Activated naive CD8-positive, alpha-beta T cell treated with anti-CD3 and anti-CD28 coated beads, Interleukin-2, amount 10 ng/mL, durations not matched to agents 7 days and 5 days (primary cell): ENCODE results near the gene FCN3. TPM values are rescaled to one million over a fixed set of nuclear protein-coding genes. Genes with fewer than 3 reads are reported as not detected.
"Not testable (repeated sequence)": the region's sequence is repeated elsewhere in the genome, so short reads cannot be mapped to it uniquely, and the experiment has no call there.

Experiments used
- ATAC-seq: fragments of 150-1000 bp; cut with Tn5 transposase; one replicate; pipeline ENCODE4 v1.10.0; 2021; ENCODE audit warnings: low read depth, moderate library complexity
- POLR2A ChIA-PET: fragments of 350-600 bp; sonication (Branson Sonifier 250); formaldehyde crosslinking; loops from one replicate; lab custom pipeline; 2021; ENCODE audit warnings: antibody characterized with exemption; lab: Charles Lee
- DNase-seq: peaks from one replicate; pipeline ENCODE4 v3.0.0; 2021
- H3K27ac Mint-ChIP-seq: one replicate; pipeline ENCODE4 v1.8.0; 2022; ENCODE audit warnings: mild to moderate bottlenecking, mixed read lengths
- H3K27me3 Mint-ChIP-seq: one replicate; pipeline ENCODE4 v1.8.0; 2022; ENCODE audit warnings: mild to moderate bottlenecking, moderate library complexity, mixed read lengths
- H3K36me3 Mint-ChIP-seq: one replicate; pipeline ENCODE4 v1.8.0; 2021; ENCODE audit warnings: mild to moderate bottlenecking, mixed read lengths
- H3K4me1 Mint-ChIP-seq: one replicate; pipeline ENCODE4 v1.8.0; 2021; ENCODE audit warnings: mixed read lengths
- H3K4me3 Mint-ChIP-seq: one replicate; pipeline ENCODE4 v1.8.0; 2022; ENCODE audit warnings: mild to moderate bottlenecking, moderate library complexity, mixed read lengths
- H3K9me3 Mint-ChIP-seq: one replicate; pipeline ENCODE4 v1.8.0; 2021; ENCODE audit warnings: mixed read lengths
- total RNA-seq, 2 experiments: library from RNA; stranded (reverse); gene quantifications; one replicate each; pipeline ENCODE4 v1.2.3, GENCODE V29; 2021

The FCN3 gene
- total RNA-seq, 2 experiments from 2014 or later: not detected

DNA sequence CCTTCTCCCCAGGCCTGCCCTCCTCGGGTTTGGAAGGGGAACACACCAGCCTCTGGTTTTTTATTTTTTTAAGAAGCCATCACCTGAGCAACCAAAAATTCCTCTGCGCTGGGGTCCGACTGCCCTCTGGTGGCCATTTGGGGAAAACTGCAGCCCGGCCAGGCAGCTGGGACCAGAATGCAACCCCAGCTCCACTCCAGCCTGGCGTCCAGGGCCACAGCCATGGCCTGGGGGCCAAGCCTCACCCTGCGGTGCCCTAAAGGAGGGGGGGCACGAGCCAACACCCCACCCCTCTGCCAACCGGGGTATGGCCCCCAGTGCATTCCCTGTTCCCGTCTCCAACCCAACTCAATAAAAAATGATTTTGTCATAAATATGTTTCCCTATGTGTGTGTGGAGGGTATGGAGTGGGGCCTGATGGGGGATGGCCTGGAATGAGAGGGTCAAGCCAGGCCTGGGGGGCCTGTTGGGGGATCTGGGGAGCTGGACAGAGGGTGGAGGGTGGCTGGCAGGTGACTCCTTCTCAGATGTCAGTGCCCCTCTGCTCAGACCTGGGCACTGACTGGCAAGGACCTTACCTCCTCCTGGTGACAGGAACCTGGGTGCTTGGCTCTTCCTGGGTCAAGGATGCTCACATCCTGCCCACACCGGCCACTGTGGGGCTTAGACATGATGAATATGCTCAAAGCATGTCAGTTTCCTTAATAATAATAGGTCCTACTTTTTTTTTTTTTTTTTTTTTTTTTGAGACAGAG, 21.0 kb upstream of the FCN3 start:
- Mint-ChIP-seq H3K27ac (no peak overlapping the region), H3K4me3 (no peak overlapping the region)

DNA sequence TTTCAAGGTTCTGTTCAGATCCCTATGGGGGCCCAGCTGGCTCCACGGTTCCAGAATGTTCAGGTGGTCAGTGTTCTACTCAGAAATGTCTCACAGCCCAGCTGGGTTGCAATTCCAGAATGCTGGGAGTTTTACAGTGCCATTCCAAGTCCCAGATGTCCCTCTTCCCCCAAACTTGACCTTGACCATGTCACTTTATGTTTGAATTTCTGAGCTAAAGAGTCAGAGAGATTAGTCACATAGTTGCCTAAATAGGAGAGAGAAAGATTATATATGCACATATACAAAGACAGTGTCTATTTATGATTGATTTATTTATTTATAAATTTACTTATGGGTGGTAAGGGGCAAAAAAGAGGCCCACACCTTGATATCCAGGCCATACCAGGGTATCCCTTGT, 20.3 kb upstream of the FCN3 start:
- Mint-ChIP-seq H3K9me3 (no peaks in the 10 kb centered on the region), H3K36me3 (no peaks in the 10 kb centered on the region), H3K4me3 (no peak overlapping the region), H3K27me3 (peaks cover 4% of the 10 kb centered on the region), H3K27ac (peak overlapping the region; percentile 48), H3K4me1 (peaks cover 14% of the 10 kb centered on the region)
- ATAC-seq (no peak), DNase-seq (no peak)
- POLR2A ChIA-PET: interaction anchor here (0.8 to 1.7 kb wide), 6 partner anchors 38 to 295 kb away, joined by 3 to 8 read pairs (median 4); no protein-coding TSS in a partner anchor

More for the DNA sequence above, 21.0 kb upstream of the FCN3 start:
- Mint-ChIP-seq H3K4me1 (peaks cover 14% of the 10 kb centered on the region), H3K27me3 (peaks cover 3% of the 10 kb centered on the region), H3K36me3 (no peaks in the 10 kb centered on the region), H3K9me3 (no peaks in the 10 kb centered on the region)
- POLR2A ChIA-PET: interaction anchor here (0.8 to 1.7 kb wide), 6 partner anchors 38 to 296 kb away, joined by 3 to 8 read pairs (median 4); no protein-coding TSS in a partner anchor
- ATAC-seq: peak; percentile 44
- DNase-seq: peak; percentile 83

DNA sequence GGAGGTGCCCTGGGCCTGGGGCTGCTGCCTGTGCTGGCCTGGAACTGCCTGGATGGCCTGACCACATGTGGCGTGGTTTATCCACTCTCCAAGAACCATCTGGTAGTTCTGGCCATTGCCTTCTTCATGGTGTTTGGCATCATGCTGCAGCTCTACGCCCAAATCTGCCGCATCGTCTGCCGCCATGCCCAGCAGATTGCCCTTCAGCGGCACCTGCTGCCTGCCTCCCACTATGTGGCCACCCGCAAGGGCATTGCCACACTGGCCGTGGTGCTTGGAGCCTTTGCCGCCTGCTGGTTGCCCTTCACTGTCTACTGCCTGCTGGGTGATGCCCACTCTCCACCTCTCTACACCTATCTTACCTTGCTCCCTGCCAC, 19.6 kb upstream of the FCN3 start:
- Mint-ChIP-seq H3K27ac (peak overlapping the region; percentile 48), H3K9me3 (no peaks in the 10 kb centered on the region), H3K27me3 (peaks cover 10% of the 10 kb centered on the region), H3K4me1 (peaks cover 14% of the 10 kb centered on the region), H3K4me3 (peak overlapping the region; percentile 39), H3K36me3 (no peaks in the 10 kb centered on the region)
- DNase-seq (no peak), ATAC-seq (no peak)
- POLR2A ChIA-PET: interaction anchor here (0.8 to 1.7 kb wide), 4 partner anchors 93 to 294 kb away, joined by 3 to 8 read pairs (median 5); no protein-coding TSS in a partner anchor

DNA sequence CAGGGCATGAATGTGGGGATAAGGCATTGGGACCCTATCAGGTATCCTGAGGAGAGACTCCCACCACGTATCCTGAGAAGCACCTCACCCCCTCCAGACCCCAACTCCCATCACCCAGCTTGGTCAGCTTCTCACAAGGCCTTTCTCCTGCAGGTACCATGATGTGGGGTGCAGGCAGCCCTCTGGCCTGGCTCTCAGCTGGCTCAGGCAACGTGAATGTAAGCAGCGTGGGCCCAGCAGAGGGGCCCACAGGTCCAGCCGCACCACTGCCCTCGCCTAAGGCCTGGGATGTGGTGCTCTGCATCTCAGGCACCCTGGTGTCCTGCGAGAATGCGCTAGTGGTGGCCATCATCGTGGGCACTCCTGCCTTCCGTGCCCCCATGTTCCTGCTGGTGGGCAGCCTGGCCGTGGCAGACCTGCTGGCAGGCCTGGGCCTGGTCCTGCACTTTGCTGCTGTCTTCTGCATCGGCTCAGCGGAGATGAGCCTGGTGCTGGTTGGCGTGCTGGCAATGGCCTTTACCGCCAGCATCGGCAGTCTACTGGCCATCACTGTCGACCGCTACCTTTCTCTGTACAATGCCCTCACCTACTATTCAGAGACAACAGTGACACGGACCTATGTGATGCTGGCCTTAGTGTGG, 19.1 kb upstream of the FCN3 start:
- POLR2A ChIA-PET: no interaction called here
- DNase-seq (no peak), ATAC-seq (no peak)
- Mint-ChIP-seq H3K9me3 (no peaks in the 10 kb centered on the region), H3K36me3 (no peaks in the 10 kb centered on the region), H3K27me3 (peaks cover 10% of the 10 kb centered on the region), H3K27ac (no peak overlapping the region), H3K4me1 (peaks cover 14% of the 10 kb centered on the region), H3K4me3 (peak overlapping the region; percentile 78)

DNA sequence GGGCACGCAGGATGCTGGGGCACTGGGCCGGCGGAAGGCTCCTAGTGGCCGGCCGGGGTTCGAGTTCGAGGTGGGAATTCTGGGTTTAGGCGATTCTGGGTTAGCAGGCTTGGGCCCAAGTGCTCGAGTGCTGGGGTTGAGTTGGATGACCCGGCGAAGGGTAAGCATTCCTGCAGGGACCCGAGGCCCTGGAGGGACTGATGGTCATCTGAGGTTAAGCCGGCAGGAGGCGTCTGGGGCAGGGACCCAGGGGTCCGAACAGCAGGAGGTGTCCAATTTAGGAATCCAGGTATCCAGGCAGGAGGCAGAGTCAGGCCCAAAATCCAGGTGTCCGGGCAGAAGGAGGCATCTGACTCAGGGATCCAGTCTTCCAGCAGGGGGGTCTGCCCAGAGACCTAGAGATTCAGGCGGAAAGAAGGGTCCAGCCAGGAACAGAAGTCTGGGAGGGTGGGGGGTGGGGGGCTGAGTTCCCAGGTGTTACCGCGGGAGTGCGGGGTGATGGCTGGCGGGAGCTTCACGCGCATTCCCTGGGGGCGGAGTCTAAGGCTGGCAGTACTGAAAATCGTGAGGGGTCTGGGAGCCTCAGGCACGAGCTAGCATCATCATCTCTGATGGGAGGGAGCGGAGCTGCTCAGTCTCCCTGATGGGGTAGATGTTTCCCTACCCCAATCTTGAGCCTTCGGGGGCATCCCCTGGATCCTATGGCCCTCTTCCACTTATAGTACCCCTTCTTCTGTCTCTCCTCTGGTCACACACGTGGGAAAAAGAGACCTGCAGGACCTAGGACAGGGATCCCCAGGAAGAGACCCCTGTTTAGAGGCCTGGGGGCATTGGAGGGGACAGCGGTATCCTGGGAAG, 18.4 kb upstream of the FCN3 start:
- Mint-ChIP-seq H3K27ac (peak overlapping the region; percentile 69), H3K4me3 (peak overlapping the region; percentile 78), H3K36me3 (no peaks in the 10 kb centered on the region), H3K4me1 (peaks cover 14% of the 10 kb centered on the region), H3K9me3 (no peaks in the 10 kb centered on the region), H3K27me3 (peaks cover 13% of the 10 kb centered on the region)
- ATAC-seq (no peak), DNase-seq (no peak)
- POLR2A ChIA-PET: no interaction called here

DNA sequence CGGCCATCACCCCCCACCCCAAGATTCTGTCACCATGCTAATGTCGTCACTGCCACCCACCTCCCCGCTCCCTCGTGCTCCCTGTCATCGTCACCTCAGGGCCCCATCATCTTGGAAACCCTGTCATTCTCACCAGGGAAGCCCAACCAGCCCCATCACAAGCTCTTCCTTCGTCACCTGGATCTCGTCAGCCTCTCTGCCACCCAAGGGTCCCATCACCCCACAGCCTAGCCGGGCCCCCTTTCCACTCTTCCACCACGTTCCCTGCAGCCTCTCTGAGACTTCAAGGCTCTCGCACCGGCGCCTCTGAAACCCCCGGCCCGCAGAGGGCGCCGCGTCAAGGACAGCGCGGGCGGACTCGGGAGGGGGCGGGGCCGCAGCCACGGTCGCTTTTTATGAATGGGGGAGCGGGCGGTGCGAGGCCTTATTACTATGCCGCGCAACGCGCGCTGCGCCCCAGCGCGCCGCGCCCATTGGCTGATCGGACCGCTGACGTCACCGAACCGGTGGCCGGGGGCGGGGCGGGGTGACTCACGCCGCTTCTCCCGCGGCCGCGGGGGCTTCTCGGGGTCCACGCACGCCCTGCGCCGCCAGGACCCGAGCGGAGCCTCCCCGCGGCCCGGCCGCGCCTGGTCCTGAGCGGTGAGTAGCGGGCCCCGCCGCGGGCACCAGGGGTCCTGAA, 17.6 kb upstream of the FCN3 start, which contains the start of gene GPR3:
Gene GPR3 (plus strand): TSS at position 527 of the 682 bp plus-strand sequence. CDS start 1,177 bp downstream, outside the sequence.
- POLR2A ChIA-PET: interaction anchor here (0.7 to 1.9 kb wide), 2 partner anchors 9 to 26 kb away, joined by 3 to 5 read pairs; partner anchors contain the start of gene MAP3K6
- ATAC-seq (peak; percentile 90), DNase-seq (peak; percentile 96)
- Mint-ChIP-seq H3K27me3 (peaks cover 13% of the 10 kb centered on the region), H3K27ac (peak within 1 kb of the TSS; percentile 83), H3K9me3 (no peaks in the 10 kb centered on the region), H3K4me3 (peak within 1 kb of the TSS; percentile 80), H3K4me1 (peaks cover 14% of the 10 kb centered on the region), H3K36me3 (no peaks in the 10 kb centered on the region)

DNA sequence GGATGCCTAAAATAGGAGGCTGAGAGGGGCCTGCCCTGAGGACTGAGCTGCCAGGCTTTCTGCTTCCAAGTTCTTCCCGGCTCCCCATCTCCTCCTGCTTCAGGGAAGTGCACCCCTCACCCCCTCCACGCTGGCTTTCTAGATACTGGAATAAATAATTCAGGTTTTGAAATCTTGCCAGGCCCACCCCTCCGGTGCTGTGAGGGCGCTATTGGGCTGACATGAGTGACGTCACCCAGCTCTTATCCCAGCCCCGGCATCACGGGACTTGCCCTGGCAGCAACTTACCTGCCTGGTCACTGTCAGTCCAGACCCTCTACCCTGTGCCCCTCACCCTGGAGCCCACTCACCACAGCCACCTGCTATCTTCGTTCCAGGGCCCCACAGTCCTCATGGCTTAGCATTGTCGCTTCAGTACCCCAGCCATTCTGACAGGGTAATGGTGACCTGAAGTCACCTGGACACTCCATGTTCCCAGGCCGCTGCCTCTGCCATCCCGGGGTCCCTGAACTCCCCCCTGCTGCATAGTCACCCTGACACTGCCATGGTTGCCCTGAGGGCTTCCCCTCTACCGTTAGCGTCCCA, 17.0 kb upstream of the FCN3 start:
- H3K27ac Mint-ChIP-seq: peak overlapping the region; percentile 83
- DNase-seq: no peak

DNA sequence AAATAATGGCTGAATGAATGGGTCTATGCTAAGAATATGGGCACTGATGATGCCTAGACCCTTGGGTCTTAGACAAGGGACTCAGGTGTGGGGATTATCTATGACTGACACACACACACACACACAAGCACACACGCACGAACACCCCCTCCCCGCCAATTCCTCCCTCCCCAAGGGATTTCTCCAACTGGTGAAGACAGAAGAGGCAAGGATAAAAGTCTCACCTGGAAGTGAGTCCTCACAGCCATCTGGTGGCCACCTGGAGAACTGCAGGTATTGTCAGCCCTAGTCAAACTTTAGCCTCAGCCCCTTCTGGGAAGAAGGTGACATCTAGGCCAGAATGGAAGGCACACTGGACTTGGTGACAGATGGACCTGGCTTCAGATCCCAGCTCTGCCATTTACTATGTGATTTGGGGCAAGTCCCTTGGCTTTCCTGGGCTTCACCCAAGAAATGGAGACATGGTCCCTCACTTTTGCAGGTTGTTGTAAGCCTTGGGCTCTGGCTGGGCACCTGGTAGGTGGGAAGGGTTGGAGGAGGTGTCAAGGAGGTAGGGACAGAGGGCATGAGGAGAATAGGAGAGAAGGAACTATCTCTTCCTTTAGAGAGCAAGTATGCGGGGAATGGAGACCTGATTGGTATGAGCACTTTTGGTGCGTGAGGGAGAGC, 13.8 kb upstream of the FCN3 start:
- POLR2A ChIA-PET: no interaction called here
- H3K27ac Mint-ChIP-seq: no peak overlapping the region

More for the DNA sequence above, 17.0 kb upstream of the FCN3 start:
- Mint-ChIP-seq H3K36me3 (no peaks in the 10 kb centered on the region), H3K4me3 (peak overlapping the region; percentile 80), H3K9me3 (no peaks in the 10 kb centered on the region), H3K27me3 (peaks cover 16% of the 10 kb centered on the region), H3K4me1 (peaks cover 14% of the 10 kb centered on the region)
- POLR2A ChIA-PET: interaction anchor here (0.6 to 1.9 kb wide), 4 partner anchors 9 to 25 kb away, joined by 3 to 5 read pairs (median 3); partner anchors contain the start of gene MAP3K6
- no peak for ATAC-seq

DNA sequence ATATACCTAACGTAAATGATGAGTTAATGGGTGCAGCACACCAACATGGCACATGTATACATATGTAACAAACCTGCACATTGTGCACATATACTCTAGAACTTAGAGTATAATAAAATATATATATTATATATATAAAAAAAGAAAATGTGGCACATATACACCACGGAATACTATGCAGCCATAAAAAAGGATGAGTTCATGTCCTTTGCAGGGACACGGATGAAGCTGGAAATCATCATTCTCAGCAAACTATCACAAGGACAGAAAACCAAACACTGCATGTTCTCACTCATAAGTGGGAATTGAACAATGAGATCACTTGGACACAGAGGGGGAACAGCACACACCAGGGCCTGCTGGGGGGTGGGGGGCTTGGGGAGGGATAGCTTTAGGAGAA, 10.2 kb upstream of the FCN3 start:
- H3K36me3 Mint-ChIP-seq, DNase-seq, ATAC-seq, H3K4me1 Mint-ChIP-seq, H3K9me3 Mint-ChIP-seq, H3K4me3 Mint-ChIP-seq, POLR2A ChIA-PET, H3K27ac Mint-ChIP-seq: not testable (repeated sequence)
- H3K27me3 Mint-ChIP-seq: peaks cover 19% of the 10 kb centered on the region

More for the DNA sequence above, 13.8 kb upstream of the FCN3 start:
- Mint-ChIP-seq H3K27me3 (peaks cover 22% of the 10 kb centered on the region), H3K9me3 (no peaks in the 10 kb centered on the region), H3K4me1 (peaks cover 10% of the 10 kb centered on the region), H3K36me3 (no peaks in the 10 kb centered on the region), H3K4me3 (no peak overlapping the region)
- ATAC-seq (no peak), DNase-seq (peak; percentile 78)

DNA sequence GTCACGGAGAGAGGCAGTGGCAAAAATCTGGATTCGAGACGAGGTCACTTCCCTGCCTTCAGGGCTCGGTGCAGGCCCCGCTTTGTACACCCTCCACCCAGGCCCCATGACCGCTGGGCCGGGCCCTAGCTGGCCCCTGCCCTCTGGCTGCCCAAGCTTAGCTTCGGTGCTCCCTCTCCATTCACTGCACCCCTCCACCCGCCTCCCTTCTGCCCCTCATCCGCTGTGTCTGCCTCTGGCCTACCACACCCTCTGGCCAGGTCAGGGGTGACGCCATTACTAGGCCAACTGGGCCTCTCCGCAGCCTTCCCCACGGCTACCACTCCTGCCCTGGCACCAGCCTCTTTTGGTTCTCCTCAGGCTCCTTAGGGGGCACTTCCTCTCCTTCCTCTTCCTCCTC, 9.0 kb upstream of the FCN3 start:
- Mint-ChIP-seq H3K4me1 (peaks cover 2% of the 10 kb centered on the region), H3K4me3 (no peak overlapping the region), H3K36me3 (no peaks in the 10 kb centered on the region), H3K9me3 (no peaks in the 10 kb centered on the region), H3K27me3 (peaks cover 13% of the 10 kb centered on the region), H3K27ac (no peak overlapping the region)
- DNase-seq: no peak
- ATAC-seq: no peak
- POLR2A ChIA-PET: interaction anchor here (0.8 kb wide), 1 partner anchor 12 kb away, joined by 3 read pairs; no protein-coding TSS in a partner anchor

DNA sequence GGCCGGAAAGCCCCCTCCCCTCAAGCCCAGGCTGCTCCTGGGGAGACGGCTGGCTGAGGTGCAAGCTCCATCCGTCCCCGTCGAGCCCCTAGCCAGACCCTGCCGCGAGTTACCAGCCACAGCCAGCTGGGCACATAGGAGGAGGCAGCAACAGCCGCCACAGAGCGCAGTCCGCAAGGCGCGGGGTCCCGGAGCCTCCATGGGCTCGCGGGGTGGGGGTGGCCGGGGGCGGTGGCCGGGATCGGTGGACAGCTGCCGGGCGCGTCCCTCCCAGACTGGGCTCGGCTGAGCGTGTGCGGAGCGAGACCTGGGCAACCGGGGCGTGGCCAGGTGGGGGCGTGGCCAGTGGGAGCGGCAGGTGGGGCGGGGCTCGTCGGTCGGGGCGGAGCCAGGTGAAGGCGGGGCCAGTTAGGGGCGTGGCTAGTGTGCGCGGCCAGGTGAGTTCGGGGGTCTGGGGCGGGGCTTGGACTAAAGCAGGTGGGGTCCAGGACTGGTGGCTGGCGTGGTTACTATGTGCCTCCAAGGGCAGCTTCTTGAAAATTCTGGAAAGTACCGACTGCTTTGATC, 8.5 kb upstream of the FCN3 start, which contains the start of gene CD164L2:
Gene CD164L2 (minus strand): TSS at position 295 of the 567 bp plus-strand sequence. CDS start 94 bp downstream, at position 201.
- H3K9me3 Mint-ChIP-seq: no peaks in the 10 kb centered on the region
- H3K36me3 Mint-ChIP-seq: no peaks in the 10 kb centered on the region
- H3K4me1 Mint-ChIP-seq: peaks cover 2% of the 10 kb centered on the region
- POLR2A ChIA-PET: interaction anchor here (0.7 to 0.8 kb wide), 3 partner anchors 8 to 82 kb away, joined by 3 read pairs; no protein-coding TSS in a partner anchor
- DNase-seq: peak; percentile 66
- no peak within 1 kb of the TSS for H3K4me3 Mint-ChIP-seq
- peak; percentile 29 for ATAC-seq
- H3K27me3 Mint-ChIP-seq: peaks cover 11% of the 10 kb centered on the region
- no peak within 1 kb of the TSS for H3K27ac Mint-ChIP-seq
